Sigmoid colon (tissue), 7 donors: ENCODE measurements around the gene UBE2M. TPM values are rescaled to one million over a fixed set of nuclear protein-coding genes. Genes with fewer than 3 reads are reported as not detected.

Experiments used
- polyA plus RNA-seq, 3 donors: library from polyadenylated mRNA; stranded (reverse); fragments of 200-250 nt; gene quantifications; one replicate each; pipeline ENCODE4 v1.2.3, GENCODE V29; 2013
- small RNA-seq, 3 donors: library from RNA; depleted of rRNA; stranded (forward); fragments of <200 nt; gene quantifications; one replicate each; pipeline ENCODE3, GENCODE V24; 2016
- total RNA-seq, 4 donors: library from RNA; depleted of rRNA; stranded (reverse); fragments of >200 nt; gene quantifications; one replicate each; pipeline ENCODE4 v1.1.0, GENCODE V29; 2016
- donor health status: healthy with polysubstance abuse.
- donor health status: Bipolar disorder and iron deficiency.
- donor health status: healthy.

Gene UBE2M
- total and polyA plus RNA-seq, 7 donors: 22.4 to 58.5 (median 37.5) TPM

Small RNA genes lying within 50 kb of the gene (small RNA-seq; reads per million reads assigned to genes)
- gene MIR6807: 0 reads per million in 3 donors
- 0 reads per million in 3 donors for gene RN7SL525P

Other genes with a start within 250 kb of the UBE2M start
- gene ZSCAN22, start 231.6 kb downstream of the UBE2M start, total RNA-seq: 1 to 10 TPM; 1.4 to 3.6 (median 2.2) TPM
- 1 to 10 TPM in 1 of 3 donors, under 1 TPM in 2; 0.60 to 1.3 (median 0.69) TPM for gene ZSCAN22, start 231.6 kb downstream of the UBE2M start, polyA plus RNA-seq
- gene A1BG, start 205.1 kb downstream of the UBE2M start, total RNA-seq: 10 to 100 TPM in 2 of 4 donors, 1 to 10 TPM in 2; 1.9 to 17.4 (median 12.1) TPM
- 10 to 100 TPM in 2 of 3 donors, 1 to 10 TPM in 1; 7.2 to 23.4 (median 16.0) TPM for gene A1BG, start 205.1 kb downstream of the UBE2M start, polyA plus RNA-seq
- under 1 TPM; 0.28 to 0.54 (median 0.43) TPM for gene ZNF497, start 195.9 kb downstream of the UBE2M start, total RNA-seq
- gene ZNF497, start 195.9 kb downstream of the UBE2M start, polyA plus RNA-seq: under 1 TPM in 2 of 3 donors, not detected in 1; 0.46 to 0.79 TPM
- gene ZNF837, start 177.6 kb downstream of the UBE2M start, total RNA-seq: 1 to 10 TPM in 3 of 4 donors, under 1 TPM in 1; 0.66 to 2.2 (median 1.5) TPM
- 1 to 10 TPM; 1.2 to 2.5 (median 1.8) TPM for gene ZNF837, start 177.6 kb downstream of the UBE2M start, polyA plus RNA-seq
- gene RPS5, start 171.3 kb downstream of the UBE2M start, total RNA-seq: 1,000 to 10,000 TPM; 1,322 to 2,581 (median 2,411) TPM
- gene RPS5, start 171.3 kb downstream of the UBE2M start, polyA plus RNA-seq: 1,000 to 10,000 TPM; 1,097 to 1,974 (median 1,406) TPM
- not detected for gene RNF225, start 163.0 kb downstream of the UBE2M start, total RNA-seq
- gene RNF225, start 163.0 kb downstream of the UBE2M start, polyA plus RNA-seq: under 1 TPM in 1 of 3 donors, not detected in 2; 0.07 TPM
- gene ZNF584, start 150.0 kb downstream of the UBE2M start, total RNA-seq: 10 to 100 TPM in 2 of 4 donors, 1 to 10 TPM in 2; 8.2 to 21.4 (median 12.0) TPM
- 1 to 10 TPM; 3.0 to 7.3 (median 4.8) TPM for gene ZNF584, start 150.0 kb downstream of the UBE2M start, polyA plus RNA-seq
- 10 to 100 TPM in 1 of 4 donors, 1 to 10 TPM in 3; 5.3 to 12.2 (median 6.4) TPM for gene ZNF132, start 118.5 kb downstream of the UBE2M start, total RNA-seq
- gene ZNF132, start 118.5 kb downstream of the UBE2M start, polyA plus RNA-seq: 1 to 10 TPM in 1 of 3 donors, under 1 TPM in 1, not detected in 1; 0.60 to 1.7 TPM
- gene ZNF324B, start 107.0 kb downstream of the UBE2M start, total RNA-seq: 1 to 10 TPM; 5.4 to 9.7 (median 6.1) TPM
- 1 to 10 TPM in 2 of 3 donors, under 1 TPM in 1; 0.60 to 5.3 (median 2.1) TPM for gene ZNF324B, start 107.0 kb downstream of the UBE2M start, polyA plus RNA-seq
- 10 to 100 TPM; 10.5 to 16.4 (median 14.0) TPM for gene ZNF324, start 91.5 kb downstream of the UBE2M start, total RNA-seq
- 1 to 10 TPM; 3.6 to 8.8 (median 4.6) TPM for gene ZNF324, start 91.5 kb downstream of the UBE2M start, polyA plus RNA-seq
- 10 to 100 TPM; 10.7 to 20.8 (median 16.5) TPM for gene ZNF446, start 82.3 kb downstream of the UBE2M start, total RNA-seq
- 10 to 100 TPM in 1 of 3 donors, 1 to 10 TPM in 2; 4.4 to 11.4 (median 5.4) TPM for gene ZNF446, start 82.3 kb downstream of the UBE2M start, polyA plus RNA-seq
- 10 to 100 TPM in 1 of 4 donors, 1 to 10 TPM in 3; 4.2 to 13.5 (median 8.7) TPM for gene SLC27A5, start 46.6 kb downstream of the UBE2M start, total RNA-seq
- 10 to 100 TPM in 1 of 3 donors, 1 to 10 TPM in 2; 2.3 to 22.9 (median 6.0) TPM for gene SLC27A5, start 46.6 kb downstream of the UBE2M start, polyA plus RNA-seq
- gene ZBTB45, start 38.8 kb downstream of the UBE2M start, total RNA-seq: 10 to 100 TPM in 1 of 4 donors, 1 to 10 TPM in 3; 7.6 to 13.8 (median 8.4) TPM
- 10 to 100 TPM in 1 of 3 donors, 1 to 10 TPM in 2; 4.9 to 10.2 (median 6.0) TPM for gene ZBTB45, start 38.8 kb downstream of the UBE2M start, polyA plus RNA-seq
- 100 to 1,000 TPM; 157 to 236 (median 207) TPM for gene TRIM28, start 14.5 kb downstream of the UBE2M start, total RNA-seq
- gene TRIM28, start 14.5 kb downstream of the UBE2M start, polyA plus RNA-seq: 100 to 1,000 TPM in 2 of 3 donors, 10 to 100 TPM in 1; 84.8 to 223 (median 150) TPM
- 100 to 1,000 TPM; 101 to 144 (median 136) TPM for gene CHMP2A, start 3.5 kb downstream of the UBE2M start, total RNA-seq
- 100 to 1,000 TPM; 196 to 372 (median 300) TPM for gene CHMP2A, start 3.5 kb downstream of the UBE2M start, polyA plus RNA-seq
- 10 to 100 TPM; 13.6 to 31.5 (median 20.1) TPM for gene MZF1, start 14.7 kb upstream of the UBE2M start, total RNA-seq
- 10 to 100 TPM in 1 of 3 donors, 1 to 10 TPM in 2; 5.8 to 28.7 (median 9.0) TPM for gene MZF1, start 14.7 kb upstream of the UBE2M start, polyA plus RNA-seq